Measurements from ENCODE around the gene OTP. TPM values are rescaled to one million over a fixed set of nuclear protein-coding genes. Genes with fewer than 3 reads are reported as not detected.
A peak's percentile ranks its signal among the peaks of the same experiment; 100 is the strongest.

The OTP gene
- total RNA-seq, 2 experiments from 2014 or later = not detected

- peaks cover 4% of the 10 kb centered on the region for H3K4me1 Mint-ChIP-seq (ENCODE audit: low read depth)
- H3K27me3 Mint-ChIP-seq = peaks cover 51% of the 10 kb centered on the region
- no peak for TF ChIP-seq CTCF (IDR thresholded peaks at IDR 0.05)
- no peaks in the 10 kb centered on the region for H3K9me3 Mint-ChIP-seq
- no peak for ATAC-seq
- no peak for DNase-seq
- intact Hi-C loops (cut with micrococcal nuclease) = loop anchor here (10.0 kb wide), 1 partner anchor 195 kb away; no protein-coding TSS in a partner anchor
- no peak overlapping the region for H3K4me3 Mint-ChIP-seq
- H3K36me3 Mint-ChIP-seq (ENCODE audit: low read depth) = no peaks in the 10 kb centered on the region
- POLR2A ChIA-PET = no interaction called here
- H3K27ac Mint-ChIP-seq = no peak overlapping the region
- CTCF ChIA-PET = no interaction called here
These were observed 11.3 kb upstream of the OTP start for GRCh38 chr5:77649776-77650175.

- ATAC-seq (no peak), DNase-seq (no peak)
- H3K36me3 Mint-ChIP-seq (ENCODE audit: low read depth) = peaks cover under 1% of the 10 kb centered on the region
- peaks cover 74% of the 10 kb centered on the region for H3K27me3 Mint-ChIP-seq
- H3K4me3 Mint-ChIP-seq = peak overlapping the region; percentile 2
- H3K4me1 Mint-ChIP-seq (ENCODE audit: low read depth) = peaks cover 18% of the 10 kb centered on the region
- no peak for TF ChIP-seq CTCF (IDR thresholded peaks at IDR 0.05)
- CTCF ChIA-PET = interaction anchor here (0.7 to 1.2 kb wide), 5 partner anchors 13 to 199 kb away, joined by 3 read pairs; no protein-coding TSS in a partner anchor
- intact Hi-C loops (cut with micrococcal nuclease) = loop anchor here (10.0 kb wide), 1 partner anchor 199 kb away; no protein-coding TSS in a partner anchor
- H3K27ac Mint-ChIP-seq = no peak overlapping the region
- no peaks in the 10 kb centered on the region for H3K9me3 Mint-ChIP-seq
- POLR2A ChIA-PET = interaction anchor here (0.9 kb wide), 1 partner anchor 15 kb away, joined by 4 read pairs; no protein-coding TSS in a partner anchor
These were observed 7.6 kb upstream of the OTP start for GRCh38 chr5:77645995-77646639.

- intact Hi-C loops (cut with micrococcal nuclease) = loop anchor here (10.0 kb wide), 1 partner anchor 199 kb away; no protein-coding TSS in a partner anchor
- no peaks in the 10 kb centered on the region for H3K9me3 Mint-ChIP-seq
- DNase-seq (peak; percentile 28), ATAC-seq (peak; percentile 82)
- H3K27me3 Mint-ChIP-seq = peaks cover 80% of the 10 kb centered on the region
- TF ChIP-seq CTCF (IDR thresholded peaks at IDR 0.05) = peak; percentile 54
- ChIA-PET POLR2A (no interaction called here), CTCF (interaction anchor here (0.7 to 1.2 kb wide), 4 partner anchors 75 to 200 kb away, joined by 3 read pairs; no protein-coding TSS in a partner anchor)
- H3K27ac Mint-ChIP-seq = no peak overlapping the region
- peak overlapping the region; percentile 25 for H3K4me3 Mint-ChIP-seq
- H3K4me1 Mint-ChIP-seq (ENCODE audit: low read depth) = peaks cover 22% of the 10 kb centered on the region
- peaks cover 2% of the 10 kb centered on the region for H3K36me3 Mint-ChIP-seq (ENCODE audit: low read depth)
These were observed 6.9 kb upstream of the OTP start for GRCh38 chr5:77645158-77645994.

GRCh38 chr5:77644371-77645157 lies 6.1 kb upstream of the OTP start:
- DNase-seq = no peak
- ChIA-PET CTCF (no interaction called here), POLR2A (no interaction called here)
- intact Hi-C loops (cut with micrococcal nuclease) = loop anchor here (10.0 kb wide), 1 partner anchor 200 kb away; no protein-coding TSS in a partner anchor
- Mint-ChIP-seq H3K27ac (no peak overlapping the region), H3K4me1 (ENCODE audit: low read depth) (peaks cover 25% of the 10 kb centered on the region), H3K27me3 (peaks cover 82% of the 10 kb centered on the region), H3K36me3 (ENCODE audit: low read depth) (peaks cover 5% of the 10 kb centered on the region), H3K4me3 (peak overlapping the region; percentile 15), H3K9me3 (no peaks in the 10 kb centered on the region)
- no peak for TF ChIP-seq CTCF (IDR thresholded peaks at IDR 0.05)
- no peak for ATAC-seq
